H1 (cell line): ENCODE results near the gene RBMX2. TPM values are rescaled to one million over a fixed set of nuclear protein-coding genes. Genes with fewer than 3 reads are reported as not detected.

Source experiments
- CTCF ChIA-PET: fragments of 300-600 bp; sonication (Branson Sonifier 250); formaldehyde crosslinking; loops from one replicate; lab custom pipeline; 2021; ENCODE audit not compliant: partially characterized antibody; lab: Charles Lee
- POLR2A ChIA-PET: fragments of 300-600 bp; sonication (Branson Sonifier 250); formaldehyde crosslinking; loops from one replicate; lab custom pipeline; 2021; ENCODE audit warnings: inconsistent platforms; ENCODE audit not compliant: partially characterized antibody; lab: Charles Lee
- DNase-seq, 2 experiments: peaks; one replicate each; pipeline versions ENCODE4 v3.0.0 to v3.0.0-alpha.2; 2010 to 2022; ENCODE audit warnings: low spot score in 2 of 2, low read depth in 1 of 2, mixed read lengths in 1 of 2
- FAIRE-seq: peaks from 2 replicates; lab custom pipeline; 2011; peaks lifted over from hg19 to GRCh38; lab: Jason Lieb, UNC
- H2AFZ ChIP-seq: 2 replicates; pipeline ENCODE4 v1.8.1; 2012; ENCODE audit warnings: low read length, inconsistent platforms
- H2AK5ac ChIP-seq: 2 replicates; pipeline ENCODE4 v1.6.1; 2013; ENCODE audit warnings: low read depth, low read length
- H2BK120ac ChIP-seq: replicated peaks from 2 replicates; pipeline ENCODE3; 2013; ENCODE audit warnings: low read depth, low read length, inconsistent platforms
- H2BK12ac ChIP-seq: 2 replicates; pipeline ENCODE4 v1.6.1; 2013; ENCODE audit warnings: low read depth, low read length
- H2BK15ac ChIP-seq: 2 replicates; pipeline ENCODE4 v1.6.1; 2013; ENCODE audit warnings: low read length
- H2BK20ac ChIP-seq: 2 replicates; pipeline ENCODE4 v1.6.1; 2013; ENCODE audit warnings: low read length
- H2BK5ac ChIP-seq: 2 replicates; pipeline ENCODE4 v1.6.1; 2013; ENCODE audit warnings: low read depth, low read length
- H3K14ac ChIP-seq: 2 replicates; pipeline ENCODE4 v1.6.1; 2013; ENCODE audit warnings: inconsistent platforms; ENCODE audit not compliant: insufficient read length
- H3K18ac ChIP-seq: 2 replicates; pipeline ENCODE4 v1.6.1; 2013; ENCODE audit warnings: low read length; ENCODE audit errors: extremely low read depth
- H3K23ac ChIP-seq: 2 replicates; pipeline ENCODE4 v1.6.1; 2013; ENCODE audit warnings: inconsistent platforms; ENCODE audit not compliant: insufficient read length
- H3K23me2 ChIP-seq: 2 replicates; pipeline ENCODE4 v1.6.1; 2013; ENCODE audit warnings: low read depth, low read length
- H3K27ac ChIP-seq: 2 replicates; pipeline ENCODE4 v1.6.1; 2011; ENCODE audit warnings: low read depth, low read length, inconsistent platforms
- H3K27me3 ChIP-seq, 4 experiments: replicated peaks in 1 of 4; 1 replicate in 1 of 4; 2 replicates in 3 of 4; pipeline versions ENCODE4 v1.6.1 to v1.8.1; 2011 to 2013; ENCODE audit warnings: low read length in 3 of 4, mild to moderate bottlenecking in 3 of 4, inconsistent platforms in 2 of 4, mixed read lengths in 2 of 4, moderate library complexity in 1 of 4; ENCODE audit not compliant: control insufficient read depth in 3 of 4, insufficient read depth in 3 of 4; ENCODE audit errors: extremely low read depth in 1 of 4
- H3K36me3 ChIP-seq, 4 experiments: 2 replicates each; pipeline versions ENCODE4 v1.6.1 to v1.8.1; 2011 to 2013; ENCODE audit warnings: mild to moderate bottlenecking in 4 of 4, low read length in 3 of 4, moderate library complexity in 2 of 4, control low read depth in 1 of 4, inconsistent platforms in 1 of 4; ENCODE audit not compliant: insufficient read depth in 4 of 4, control insufficient read depth in 2 of 4
- H3K4ac ChIP-seq: replicated peaks from 2 replicates; pipeline ENCODE3; 2013; ENCODE audit warnings: low read length, low read depth, mixed read lengths, inconsistent platforms; ENCODE audit not compliant: insufficient read length
- H3K4me1 ChIP-seq, 4 experiments: replicated peaks in 1 of 4; 1 replicate in 1 of 4; 2 replicates in 3 of 4; pipeline versions ENCODE4 v1.6.1 to v1.8.1; 2011 to 2013; ENCODE audit warnings: low read length in 3 of 4, inconsistent platforms in 2 of 4, mixed read lengths in 1 of 4; ENCODE audit not compliant: insufficient read depth in 4 of 4, control insufficient read depth in 3 of 4
- H3K4me2 ChIP-seq, 2 experiments: 2 replicates each; pipeline versions ENCODE4 v1.6.1 to v1.8.1; 2011 to 2013; ENCODE audit warnings: low read depth in 2 of 2, low read length in 2 of 2, control low read depth in 1 of 2, inconsistent platforms in 1 of 2, mild to moderate bottlenecking in 1 of 2; ENCODE audit not compliant: insufficient read depth in 1 of 2
- H3K4me3 ChIP-seq, 4 experiments: fragments of 200-600, 300-600 bp in 1 of 4; sonication (generic), shearing (Covaris generic), sonication (Bioruptor Twin) in 1 of 4; 2 replicates each; pipeline versions ENCODE4 v1.5.1 to v1.8.1; 2011 to 2016; ENCODE audit warnings: low read length in 4 of 4, low read depth in 3 of 4, control low read depth in 2 of 4, inconsistent platforms in 2 of 4, mild to moderate bottlenecking in 2 of 4, mixed read lengths in 1 of 4, moderate library complexity in 1 of 4; ENCODE audit not compliant: insufficient read depth in 2 of 4; ENCODE audit errors: extremely low read depth in 1 of 4
- H3K56ac ChIP-seq: replicated peaks from 2 replicates; pipeline ENCODE3; 2013; ENCODE audit warnings: low read depth, mild to moderate bottlenecking, mixed read lengths, low read length, inconsistent platforms; ENCODE audit not compliant: insufficient read length
- H3K79me1 ChIP-seq: 2 replicates; pipeline ENCODE4 v1.6.1; 2013; ENCODE audit warnings: low read depth, low read length, control low read depth
- H3K79me2 ChIP-seq, 2 experiments: 2 replicates each; pipeline versions ENCODE4 v1.6.1 to v1.8.1; 2012 to 2013; ENCODE audit warnings: low read length in 2 of 2, mild to moderate bottlenecking in 2 of 2, inconsistent platforms in 1 of 2; ENCODE audit not compliant: insufficient read depth in 2 of 2, control insufficient read depth in 1 of 2
- H3K9ac ChIP-seq, 4 experiments: replicated peaks in 1 of 4; 1 replicate in 1 of 4; 2 replicates in 3 of 4; pipeline versions ENCODE4 v1.6.1 to v1.8.1; 2011 to 2013; ENCODE audit warnings: low read depth in 3 of 4, low read length in 3 of 4, control low read depth in 2 of 4, mild to moderate bottlenecking in 2 of 4, moderate library complexity in 2 of 4, inconsistent platforms in 1 of 4; ENCODE audit errors: extremely low read depth in 1 of 4
- H3K9me3 ChIP-seq, 2 experiments: 2 replicates each; pipeline versions ENCODE4 v1.6.1 to v1.8.1; 2012 to 2013; ENCODE audit warnings: mild to moderate bottlenecking in 2 of 2, moderate library complexity in 2 of 2, control low read depth in 1 of 2, inconsistent platforms in 1 of 2, low read depth in 1 of 2, low read length in 1 of 2, mixed read lengths in 1 of 2; ENCODE audit not compliant: insufficient read depth in 2 of 2
- H4K20me1 ChIP-seq, 2 experiments: replicated peaks in 1 of 2; 2 replicates each; pipeline versions ENCODE3 to v1.8.1; 2011 to 2013; ENCODE audit warnings: inconsistent platforms in 2 of 2, low read length in 2 of 2, mild to moderate bottlenecking in 1 of 2; ENCODE audit not compliant: insufficient read depth in 2 of 2, control insufficient read depth in 1 of 2
- H4K5ac ChIP-seq: 2 replicates; pipeline ENCODE4 v1.6.1; 2013; ENCODE audit warnings: low read length, low read depth, mixed read lengths, inconsistent platforms; ENCODE audit not compliant: insufficient read length
- H4K8ac ChIP-seq: 2 replicates; pipeline ENCODE4 v1.8.0; 2013; ENCODE audit warnings: mild to moderate bottlenecking, moderate library complexity, low read length, inconsistent platforms; ENCODE audit not compliant: insufficient read depth; ENCODE audit errors: extremely low read depth
- H4K91ac ChIP-seq: replicated peaks from 2 replicates; pipeline ENCODE3; 2013; ENCODE audit warnings: low read length, mixed read lengths, inconsistent platforms; ENCODE audit not compliant: insufficient read length
- EZH2 ChIP-seq: fragments of 200-600 bp; sonication (generic); IDR thresholded peaks from 2 replicates; pipeline ENCODE4 v1.7.1; 2012; ENCODE audit warnings: low read depth, mild to moderate bottlenecking, moderate library complexity, low read length, inconsistent platforms; ENCODE audit not compliant: severe bottlenecking
- POLR2AphosphoS5 ChIP-seq: IDR thresholded peaks from 2 replicates; pipeline ENCODE4 v1.6.1; 2011; ENCODE audit warnings: low read depth, low read length
- RNF2 ChIP-seq: fragments of 200-900, 300-1000 bp; sonication (generic); IDR thresholded peaks from 2 replicates; pipeline ENCODE4 v1.7.1; 2016; ENCODE audit warnings: borderline replicate concordance, low read depth, mild to moderate bottlenecking, antibody characterized with exemption, low read length; ENCODE audit not compliant: poor library complexity, severe bottlenecking; ENCODE audit errors: missing control alignments
- WGBS, 2 experiments: shearing (Covaris generic) in 1 of 2; methylation state at CpG; one replicate each; pipeline versions ENCODE4 v1.1.6 to v1.1.7; 2013 to 2015; ENCODE audit warnings: low lambda C conversion rate in 2 of 2, mixed read lengths in 2 of 2, inconsistent platforms in 1 of 2, low coverage in 1 of 2, missing lambda C conversion rate in 1 of 2; ENCODE audit not compliant: insufficient replicate concordance in 2 of 2, insufficient coverage in 1 of 2, insufficient read length in 1 of 2; ENCODE audit errors: extremely low coverage in 1 of 2, missing lambda C conversion rate in 1 of 2; 5-methylcytosine and 5-hydroxymethylcytosine counted together
- polyA plus RNA-seq, 7 experiments: library from polyadenylated mRNA; depleted of rRNA in 3 of 7; stranded (reverse) in 5 of 7; unstranded in 2 of 7; fragments of >200 nt in 5 of 7; fragments of 200-250 nt in 2 of 7; gene quantifications; 1 replicate in 5 of 7; 2 replicates in 1 of 7; 4 replicates in 1 of 7; pipeline versions ENCODE4 v1.2.1 to v1.2.3, GENCODE V29; 2011 to 2013; ENCODE audit warnings: missing spikeins in 2 of 7, mixed read lengths in 2 of 7
- total RNA-seq: library from RNA; stranded (reverse); fragmentation: NEBNext Ultra II Directional; extraction: Animal tissue kit (Norgen Biotek cat#: 25700); gene quantifications from 2 replicates; pipeline ENCODE4 v1.2.1, GENCODE V29; 2021

Gene RBMX2
- total and polyA plus RNA-seq, 2 of the 8 experiments (the other 6 are each of a cell fraction or from before 2014, with no cell fraction given) = 10.8 to 23.2 TPM

DNA sequence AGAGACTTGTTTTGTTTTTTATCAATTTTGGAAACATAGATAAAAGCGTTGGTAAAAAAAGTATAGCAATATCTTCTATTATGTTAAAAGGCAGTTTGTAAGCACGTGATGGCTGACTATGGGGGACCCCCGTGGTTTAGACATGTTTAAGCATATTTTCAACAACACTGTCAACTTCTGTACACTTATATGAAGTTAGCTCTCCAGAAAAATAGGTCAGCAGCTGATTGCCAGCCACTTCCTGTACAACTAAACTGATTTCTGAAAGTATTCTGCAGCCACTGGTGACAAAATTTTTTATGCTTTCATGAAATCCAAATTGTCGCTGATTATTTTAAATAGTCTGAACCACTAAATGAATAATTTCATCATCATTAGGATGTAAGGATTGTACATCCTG is 45.2 kb downstream of the RBMX2 start:
- Histone ChIP-seq H3K18ac (no peak overlapping the region), H2BK120ac (no peak overlapping the region), H3K27me3 (no peaks in the 10 kb centered on the region), H3K36me3 (no peaks in the 10 kb centered on the region), H2BK20ac (no peak overlapping the region), H3K4me1 (no peaks in the 10 kb centered on the region), H3K79me1 (no peaks in the 10 kb centered on the region), H3K4ac (no peak overlapping the region), H2BK15ac (no peak overlapping the region), H4K20me1 (no peaks in the 10 kb centered on the region), H2BK5ac (no peak overlapping the region), H2BK12ac (no peak overlapping the region), H4K91ac (no peak overlapping the region), H2AK5ac (no peak overlapping the region), H4K8ac (no peak overlapping the region), H3K79me2 (no peaks in the 10 kb centered on the region), H3K4me2 (no peak overlapping the region), H3K56ac (no peak overlapping the region), H3K23me2 (no peaks in the 10 kb centered on the region), H3K23ac (no peak overlapping the region), H3K9me3 (no peaks in the 10 kb centered on the region), H3K9ac (no peak overlapping the region), H3K4me3 (no peak overlapping the region), H3K14ac (no peak overlapping the region), H3K27ac (no peak overlapping the region), H2AFZ (no peak overlapping the region), H4K5ac (no peak overlapping the region)
- CTCF ChIA-PET = no interaction called here
- WGBS, 2 experiments = 73% methylated on average over 4 of the region's 4 CpGs; no CpG with 5 or more reads in 1 of the 2 experiments
- no peak for DNase-seq
- POLR2A ChIA-PET = no interaction called here
- FAIRE-seq = no peak
- TF ChIP-seq POLR2AphosphoS5 = no peak
- TF ChIP-seq EZH2 = no peak
- no peak for TF ChIP-seq RNF2
